HG03575 (cell line): ENCODE measurements around the gene ATPAF2.

Experiments
- ATAC-seq: cut with Tn5 transposase; IDR thresholded peaks from one replicate; pipeline ENCODE4 v1.9.1; 2021; ENCODE audit not compliant: unreplicated experiment, insufficient number of reproducible peaks, low FRiP score; ENCODE audit errors: extremely low read depth

Gene ATPAF2

GRCh38 chr17:18038861-18039534 lies at the start of gene ATPAF2, which contains the start of gene GID4:
Gene ATPAF2, minus strand, starts transcription at chr17:18039168. Its CDS starts 155 bp downstream, at chr17:18039013.
Gene GID4, plus strand, starts transcription at chr17:18039408. Its CDS starts 57 bp downstream, at chr17:18039465.
- no peak for ATAC-seq

GRCh38 chr17:18087610-18088491 lies 48.9 kb upstream of the ATPAF2 start, which contains the start of gene DRG2:
Gene DRG2, plus strand, starts transcription at chr17:18087948. Its CDS starts 76 bp downstream, at chr17:18088024.
- no peak for ATAC-seq

- ATAC-seq = no peak
These were observed 45.3 kb upstream of the ATPAF2 start for GRCh38 chr17:18084256-18084655.

GRCh38 chr17:18079543-18079942 lies 40.6 kb upstream of the ATPAF2 start:
- ATAC-seq = no peak

- ATAC-seq = no peak
These were observed 38.0 kb upstream of the ATPAF2 start for GRCh38 chr17:18076936-18077335.

- ATAC-seq = no peak
These were observed 35.8 kb upstream of the ATPAF2 start for GRCh38 chr17:18074566-18075272.

GRCh38 chr17:18071751-18072150 lies 32.8 kb upstream of the ATPAF2 start:
- no peak for ATAC-seq

- ATAC-seq = no peak
These were observed 31.9 kb upstream of the ATPAF2 start for GRCh38 chr17:18070861-18071340.

- ATAC-seq = no peak
These were observed 30.1 kb upstream of the ATPAF2 start for GRCh38 chr17:18069101-18069500.

GRCh38 chr17:18066866-18067265 lies 27.9 kb upstream of the ATPAF2 start:
- ATAC-seq = no peak

- ATAC-seq = no peak
These were observed 26.6 kb upstream of the ATPAF2 start for GRCh38 chr17:18065546-18065945.

GRCh38 chr17:18064053-18064452 lies 25.1 kb upstream of the ATPAF2 start:
- ATAC-seq = no peak

- ATAC-seq = no peak
These were observed 20.3 kb upstream of the ATPAF2 start for GRCh38 chr17:18059283-18059682.

- no peak for ATAC-seq
These were observed 17.2 kb upstream of the ATPAF2 start for GRCh38 chr17:18056214-18056613.

- no peak for ATAC-seq
These were observed 16.6 kb upstream of the ATPAF2 start for GRCh38 chr17:18055597-18055996.

- no peak for ATAC-seq
These were observed 6.9 kb upstream of the ATPAF2 start for GRCh38 chr17:18045691-18046350.

GRCh38 chr17:18044609-18045008 lies 5.6 kb upstream of the ATPAF2 start:
- no peak for ATAC-seq

- no peak for ATAC-seq
These were observed 4.5 kb upstream of the ATPAF2 start for GRCh38 chr17:18043491-18043890.

- ATAC-seq = no peak
These were observed 4.0 kb upstream of the ATPAF2 start for GRCh38 chr17:18042983-18043382.
